ENCODE data around the gene SLC6A3.
A peak's percentile ranks its signal among the peaks of the same experiment; 100 is the strongest.

Gene SLC6A3

DNA sequence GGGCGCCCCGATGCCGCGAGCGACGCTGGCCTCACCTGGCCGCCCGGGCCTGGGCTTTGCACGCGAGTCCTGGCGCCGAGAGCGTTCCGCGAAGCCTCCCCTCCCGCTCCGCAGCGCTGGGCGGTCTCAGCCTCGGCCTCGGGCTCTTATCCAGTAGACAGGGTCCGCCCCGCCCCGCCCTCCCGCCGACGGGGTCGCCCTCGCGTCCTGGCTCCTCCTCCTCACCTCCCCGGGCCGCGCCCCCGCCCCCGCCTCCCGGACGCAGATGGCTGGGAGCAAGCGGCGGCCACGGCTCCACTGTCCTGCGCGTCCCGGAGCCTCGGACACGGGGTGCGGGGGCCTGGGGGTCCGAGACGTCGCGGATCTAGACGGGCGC is at the start of gene SLC6A3:
TSS of gene SLC6A3 (minus strand) at position 128 of the 376 bp plus-strand sequence. CDS start 2,243 bp downstream, outside the sequence.
- DNase-seq (ENCODE audit: low read depth), result peak; percentile 16

DNA sequence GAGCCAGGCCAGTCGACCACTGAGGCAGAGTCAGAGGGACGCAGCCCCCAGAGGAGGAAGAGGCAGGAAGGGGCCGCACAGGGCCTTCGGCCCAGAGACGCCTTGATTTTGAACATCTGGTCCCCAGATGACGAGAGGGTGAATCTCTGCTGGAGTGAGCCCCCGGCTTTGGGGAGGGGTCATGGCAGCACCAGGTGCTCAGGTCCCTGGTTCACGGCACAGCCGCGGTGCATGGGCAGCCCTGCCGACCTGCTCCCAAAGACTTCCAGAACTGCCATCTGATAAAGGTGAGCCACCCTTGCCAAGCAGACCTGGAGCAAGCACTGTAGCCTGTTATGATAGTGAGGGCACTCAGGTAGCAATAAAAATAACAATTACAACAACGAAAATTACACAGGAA is 48.7 kb upstream of the SLC6A3 start:
- DNase-seq (ENCODE audit: low read depth), result no peak

DNA sequence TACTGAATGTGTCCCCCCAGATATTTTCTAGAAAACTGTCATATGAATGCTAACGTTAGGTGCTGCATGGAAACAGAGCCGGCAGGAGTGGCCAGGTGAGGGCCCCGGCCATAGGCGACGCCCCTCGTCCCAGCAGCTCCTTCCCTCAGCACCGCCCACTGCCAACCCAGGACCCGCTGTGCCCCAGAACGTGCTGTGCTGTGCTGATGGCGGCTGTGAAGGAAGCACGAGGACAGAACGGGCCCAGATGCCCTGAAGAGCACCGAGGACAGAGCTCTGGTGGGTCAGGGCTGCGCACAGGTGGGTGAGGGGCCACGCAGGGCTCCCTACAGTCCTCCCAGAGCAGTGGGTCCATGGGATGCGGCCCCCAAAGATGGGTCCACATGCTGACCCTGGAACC is 48.2 kb upstream of the SLC6A3 start:
- no peak for DNase-seq (ENCODE audit: low read depth)

DNA sequence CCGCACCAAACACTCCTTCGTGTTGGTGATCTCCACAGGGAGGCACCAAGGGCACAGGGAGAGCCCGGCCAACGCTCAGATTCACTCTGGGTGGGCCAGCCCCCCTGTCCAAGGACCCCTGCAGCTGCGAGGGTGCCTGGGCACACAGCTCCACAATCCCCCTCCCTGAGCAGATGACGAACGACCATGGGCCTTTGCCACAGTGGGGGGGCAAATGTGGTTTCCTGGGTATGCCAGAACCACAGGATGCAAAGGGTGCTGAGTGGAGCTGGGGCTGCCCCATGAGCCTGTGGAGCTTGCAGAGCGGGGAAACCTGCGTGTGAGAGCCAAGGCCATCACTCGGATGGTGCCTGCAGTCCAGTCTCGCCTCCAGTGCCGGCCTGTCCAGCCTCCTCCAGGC is 47.5 kb upstream of the SLC6A3 start:
- DNase-seq (ENCODE audit: low read depth), result no peak

DNA sequence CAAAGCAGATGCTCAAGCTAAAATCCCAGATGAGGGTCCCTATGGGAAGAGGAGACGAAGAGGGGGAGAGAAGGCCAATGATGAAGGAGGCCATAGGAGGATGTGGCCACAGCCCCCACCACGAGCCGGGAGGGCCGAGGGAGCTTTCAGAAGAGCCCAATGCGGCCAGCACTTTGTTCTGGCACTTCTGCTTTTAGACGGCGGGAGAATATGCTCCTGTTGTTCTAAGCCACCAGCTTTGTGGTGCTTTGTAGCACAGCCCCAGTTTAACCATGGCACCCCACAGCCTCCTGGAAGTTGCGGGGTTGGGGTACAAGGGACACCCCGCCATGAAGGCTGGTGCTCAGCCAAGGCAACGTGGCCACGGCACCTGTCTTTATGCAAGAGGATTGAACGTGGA is 45.1 kb upstream of the SLC6A3 start:
- no peak for DNase-seq (ENCODE audit: low read depth)

DNA sequence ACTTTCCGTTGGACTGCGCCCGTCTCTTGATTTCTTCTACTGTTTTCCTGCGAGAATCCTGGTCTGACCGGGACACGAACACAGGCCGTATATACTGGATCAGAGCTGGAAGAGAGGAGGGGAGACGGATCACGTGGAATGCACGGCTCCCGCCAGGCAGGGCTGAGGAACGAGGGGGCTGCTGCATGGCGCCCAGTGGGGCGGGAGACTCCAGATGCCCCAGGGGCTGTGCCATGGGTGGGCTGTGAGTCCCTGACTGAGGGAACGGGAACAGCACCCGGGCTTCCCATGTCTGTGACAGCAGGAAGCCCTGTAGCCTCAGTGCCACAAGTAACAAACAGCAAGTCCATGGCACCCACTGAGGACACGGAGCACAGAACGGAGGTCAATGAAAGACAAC is 44.5 kb upstream of the SLC6A3 start:
- no peak for DNase-seq (ENCODE audit: low read depth)

DNA sequence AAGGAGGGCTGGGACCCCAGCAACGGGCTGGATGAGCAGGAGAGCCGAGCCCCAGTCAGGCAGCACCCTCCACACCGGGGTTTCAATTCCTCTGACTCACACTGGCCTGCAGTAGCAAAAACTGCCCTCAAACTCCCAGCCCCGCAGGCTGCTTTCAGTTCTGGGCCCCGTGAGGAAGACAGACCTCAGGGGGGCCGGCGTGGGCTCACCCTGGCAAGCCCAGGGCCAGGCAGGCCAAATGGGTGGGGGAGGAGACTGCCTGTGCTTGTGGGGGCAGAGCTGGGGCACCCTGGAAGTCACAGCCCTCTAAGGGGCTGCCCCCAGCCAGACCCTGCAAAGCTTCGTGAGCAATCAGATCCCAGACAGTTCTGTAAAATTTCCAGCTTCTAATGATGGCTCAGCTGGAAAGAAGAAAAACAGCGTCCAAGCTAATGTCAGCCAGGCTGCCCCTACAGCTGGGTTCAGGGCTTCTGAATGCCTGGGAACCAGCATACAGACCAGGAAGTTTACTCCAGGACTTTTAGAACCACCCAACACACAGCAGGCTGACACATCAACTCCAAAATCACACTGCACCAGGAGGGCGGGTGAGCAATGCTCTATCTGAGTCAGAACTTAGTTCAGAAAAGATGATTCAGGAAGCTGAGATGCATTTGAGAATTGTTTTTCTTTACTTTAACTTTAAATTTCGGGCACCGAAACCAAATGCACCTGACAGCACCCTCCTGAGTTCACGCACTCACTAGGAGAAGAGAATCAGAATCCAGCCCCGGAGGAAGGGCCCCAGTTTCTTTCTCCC is 43.8 kb upstream of the SLC6A3 start:
- DNase-seq (ENCODE audit: low read depth), result peak; percentile 28

DNA sequence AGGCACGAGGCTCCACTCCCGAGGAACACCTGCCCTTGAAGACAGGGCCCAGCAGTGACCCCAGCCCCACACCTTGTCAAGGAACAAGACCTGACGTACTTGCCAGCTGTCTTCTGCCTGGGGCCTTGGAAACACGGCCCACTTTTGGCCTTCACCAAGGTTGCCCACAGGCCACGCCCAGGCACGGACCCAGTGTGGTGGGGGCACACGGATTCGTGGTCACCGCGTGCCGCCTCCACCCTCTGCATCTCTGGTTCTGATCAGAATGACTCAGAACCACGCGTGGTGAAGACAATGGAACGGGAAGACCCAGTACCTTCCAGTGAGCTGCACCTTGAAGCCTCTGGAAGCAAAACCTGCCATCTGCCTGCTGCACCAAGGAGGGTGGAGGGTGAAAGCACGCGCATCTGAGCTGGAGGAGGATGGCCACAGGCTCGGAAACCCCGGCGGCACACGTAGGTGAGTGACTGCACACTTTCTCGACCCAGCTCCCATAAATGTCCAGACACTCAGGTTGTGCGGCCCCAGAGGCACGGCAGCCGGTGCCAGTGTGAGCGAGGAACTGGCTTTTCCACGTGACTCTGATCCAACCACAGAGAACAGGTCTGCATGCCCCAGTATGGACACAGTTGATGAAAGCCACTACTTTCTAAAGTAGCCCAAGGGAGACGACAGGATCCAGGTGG is 42.0 kb upstream of the SLC6A3 start:
- DNase-seq (ENCODE audit: low read depth), result no peak

DNA sequence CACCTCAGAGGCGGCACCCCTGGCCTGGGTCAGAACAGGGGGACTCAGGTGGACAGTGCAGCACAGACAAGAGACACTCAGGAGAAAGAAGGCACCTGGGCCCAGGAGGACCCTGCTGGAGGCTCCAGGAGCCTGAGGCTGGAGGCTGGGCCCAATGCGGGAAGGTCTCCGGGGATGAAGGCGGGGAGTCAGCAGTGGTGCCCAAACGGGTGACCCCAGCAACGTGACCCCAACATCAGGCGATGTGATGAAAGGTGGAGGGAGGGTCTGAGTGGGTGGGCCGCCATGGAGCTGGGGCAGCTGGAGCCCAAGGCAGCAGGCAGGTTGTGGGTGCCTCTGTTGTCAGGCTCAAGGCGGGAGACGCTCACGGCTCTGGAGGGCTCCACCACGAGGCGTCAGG is 41.0 kb upstream of the SLC6A3 start:
- no peak for DNase-seq (ENCODE audit: low read depth)

DNA sequence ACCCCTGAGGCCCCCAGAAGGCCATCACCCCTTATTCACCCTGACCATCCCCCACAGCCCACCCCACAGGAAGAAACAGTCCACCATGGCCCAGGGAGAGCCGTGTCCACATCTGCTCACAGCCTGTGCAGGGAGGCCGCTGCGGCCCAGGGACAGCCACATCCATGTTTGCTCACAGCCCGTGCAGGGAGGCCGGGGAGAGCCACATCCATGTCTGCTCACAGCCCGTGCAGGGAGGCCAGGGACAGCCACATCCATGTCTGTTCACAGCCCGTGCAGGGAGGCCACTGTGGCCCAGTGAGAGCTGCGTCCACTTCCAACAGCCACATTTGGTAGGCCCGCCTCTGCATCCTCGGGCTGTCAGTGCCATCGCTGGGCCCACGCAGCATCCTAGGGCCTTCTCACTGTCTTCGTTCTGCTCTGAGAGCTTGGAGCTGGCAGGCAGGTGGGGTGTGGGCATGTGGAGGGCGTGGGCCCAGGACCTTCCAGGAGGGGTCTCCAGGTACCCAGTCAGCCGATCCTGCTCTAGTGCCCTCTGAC is 40.4 kb upstream of the SLC6A3 start:
- no peak for DNase-seq (ENCODE audit: low read depth)

DNA sequence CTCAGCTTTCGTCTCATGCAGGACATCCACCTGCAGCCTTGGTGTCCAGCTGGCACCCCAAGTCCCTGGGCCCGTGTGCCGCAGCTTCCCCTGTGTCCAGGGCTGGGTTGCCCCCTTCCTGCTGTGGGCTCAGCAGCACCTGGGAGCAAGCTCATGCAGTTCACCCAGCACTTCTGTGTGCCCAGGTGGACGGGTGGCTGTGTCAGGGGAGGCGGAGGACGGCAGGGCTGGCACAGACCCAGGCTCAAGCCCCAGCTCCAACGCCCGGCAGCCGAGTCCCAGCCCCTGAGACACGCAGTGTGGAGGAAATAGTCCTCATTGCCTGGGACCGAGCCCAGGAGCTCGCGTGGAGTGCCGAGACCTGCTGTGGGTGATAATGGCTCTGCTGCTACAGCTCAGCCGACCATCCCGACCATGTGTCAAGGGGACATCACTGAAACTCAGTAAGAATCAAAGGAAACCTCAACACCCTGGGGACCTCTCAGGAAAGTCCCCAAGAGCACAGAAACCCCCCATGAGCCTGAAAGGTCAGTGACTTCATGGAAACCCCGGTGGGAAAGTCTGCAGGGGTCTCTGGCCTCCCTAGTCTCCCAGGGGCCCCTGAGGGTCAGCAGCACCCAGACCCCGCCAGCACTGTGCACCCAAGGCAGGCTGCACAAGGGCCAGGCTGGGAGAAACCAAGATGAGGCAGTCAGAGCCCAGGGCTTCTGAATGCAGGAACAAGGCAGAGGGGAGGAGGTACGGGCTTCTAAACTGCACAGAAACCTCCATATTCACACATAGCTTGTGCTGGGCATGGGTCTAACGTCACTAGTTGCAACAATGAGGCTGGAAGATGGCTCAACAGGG is 39.7 kb upstream of the SLC6A3 start:
- no peak for DNase-seq (ENCODE audit: low read depth)

DNA sequence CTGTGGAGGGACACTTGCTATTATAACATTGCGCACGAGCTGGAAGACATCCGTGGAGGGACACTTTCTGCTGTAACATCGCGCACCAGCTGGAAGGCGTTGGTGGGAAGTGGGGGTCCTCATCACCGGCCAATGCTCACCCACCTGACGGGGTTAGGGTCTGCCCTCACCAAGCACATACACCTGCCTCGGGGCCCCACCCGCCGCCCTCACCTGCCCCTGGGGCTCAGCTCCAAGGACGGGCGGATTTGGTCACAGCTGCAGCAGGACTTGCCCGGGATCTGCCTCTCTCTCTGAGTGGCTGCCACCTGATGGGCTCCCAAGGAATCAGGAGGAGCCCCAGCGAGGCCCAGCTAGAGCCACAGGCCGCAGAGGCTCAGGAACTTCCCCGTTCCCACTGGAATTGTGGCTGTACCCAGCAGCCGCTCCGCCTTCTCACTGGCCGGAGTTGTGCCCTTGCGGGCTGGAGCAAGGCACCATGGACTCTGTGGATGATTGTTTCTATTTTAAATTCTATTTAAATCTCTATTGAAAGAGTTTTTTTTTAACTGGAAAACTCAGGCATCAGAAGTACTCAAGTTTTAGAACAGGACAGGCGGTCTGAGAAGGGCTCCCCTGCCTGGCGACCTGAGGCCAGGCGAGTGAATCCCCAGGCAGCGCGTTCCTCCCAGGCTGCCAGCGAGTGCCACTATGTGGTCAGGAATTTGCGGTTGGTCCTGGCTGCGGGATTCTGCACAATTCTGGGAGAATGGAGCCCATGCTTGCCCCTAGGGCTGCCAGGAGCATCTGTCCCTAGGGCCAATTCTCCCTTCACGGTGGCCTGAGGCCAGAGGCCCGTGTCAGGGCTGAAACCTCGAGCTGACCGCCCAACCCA is 38.9 kb upstream of the SLC6A3 start:
- no peak for DNase-seq (ENCODE audit: low read depth)

DNA sequence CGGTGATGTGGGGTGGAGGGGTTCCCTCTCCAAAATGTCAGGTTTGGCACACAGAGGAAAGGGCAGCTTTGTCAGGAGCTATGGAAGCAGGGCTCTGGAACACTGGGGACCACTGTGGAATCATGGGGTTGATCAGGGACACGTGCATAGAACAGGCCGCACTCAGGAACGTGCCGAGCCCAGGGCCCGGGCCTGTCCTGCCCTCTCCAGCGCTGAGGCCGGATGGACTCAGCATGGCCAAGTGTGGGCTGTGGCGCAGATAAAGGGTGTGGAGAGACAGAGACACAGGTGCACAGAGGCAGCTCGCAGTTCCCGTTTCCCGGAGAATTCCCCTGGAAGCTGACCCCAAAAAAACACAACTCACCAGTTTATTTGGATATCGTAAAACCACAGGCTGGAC is 37.8 kb upstream of the SLC6A3 start:
- DNase-seq (ENCODE audit: low read depth), result no peak

DNA sequence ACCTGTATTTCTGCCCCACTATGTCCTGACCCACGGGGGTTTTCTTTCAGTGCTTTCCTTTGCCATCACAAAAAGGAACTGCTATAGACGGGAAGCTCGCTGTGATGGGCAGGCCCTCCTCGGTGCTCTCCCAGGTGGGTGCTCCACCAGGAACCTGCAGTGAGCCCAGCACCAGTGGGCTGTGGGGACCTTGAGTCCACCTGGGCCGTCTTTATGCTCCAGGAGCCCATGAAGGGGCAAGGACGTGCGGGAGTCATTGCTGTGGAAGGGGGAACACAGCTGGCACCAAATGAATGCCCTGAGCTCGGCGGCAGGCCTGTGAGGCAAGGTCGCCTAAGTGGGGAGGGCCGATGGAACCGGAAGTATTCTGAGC is 36.7 kb upstream of the SLC6A3 start:
- no peak for DNase-seq (ENCODE audit: low read depth)

DNA sequence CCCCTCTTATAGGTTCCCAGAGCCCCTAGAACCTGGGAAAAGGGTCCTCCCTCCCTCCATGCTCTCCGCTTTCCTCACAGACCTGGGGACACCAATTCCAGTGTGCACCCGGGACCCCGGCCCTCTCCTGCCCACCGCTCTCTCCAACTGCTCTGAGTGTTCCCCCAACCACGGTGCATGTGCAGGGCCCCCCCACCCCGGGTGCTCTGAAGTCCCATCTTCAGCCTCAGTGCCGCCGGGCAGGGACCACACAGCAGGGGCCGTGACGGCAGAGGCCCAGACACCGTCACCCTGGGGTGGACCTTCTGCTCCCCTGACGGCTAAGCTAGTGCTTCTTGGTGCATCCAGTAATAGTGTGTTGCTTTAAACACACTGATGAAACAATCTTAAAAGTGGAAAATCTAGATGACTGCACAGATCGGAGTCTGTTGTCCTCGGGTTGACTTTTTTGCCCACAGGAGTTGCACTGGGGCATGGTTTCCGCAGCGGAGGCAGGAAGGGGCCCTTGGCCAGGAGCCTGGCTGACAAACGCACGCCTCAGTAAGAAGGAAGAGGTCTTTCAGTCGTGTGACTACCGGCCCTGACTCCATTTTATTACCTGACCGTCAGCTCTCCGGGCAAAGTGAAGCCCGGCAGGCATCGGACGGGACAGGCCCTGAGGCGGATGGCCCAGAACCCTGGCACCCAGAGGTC is 36.2 kb upstream of the SLC6A3 start:
- DNase-seq (ENCODE audit: low read depth), result no peak

DNA sequence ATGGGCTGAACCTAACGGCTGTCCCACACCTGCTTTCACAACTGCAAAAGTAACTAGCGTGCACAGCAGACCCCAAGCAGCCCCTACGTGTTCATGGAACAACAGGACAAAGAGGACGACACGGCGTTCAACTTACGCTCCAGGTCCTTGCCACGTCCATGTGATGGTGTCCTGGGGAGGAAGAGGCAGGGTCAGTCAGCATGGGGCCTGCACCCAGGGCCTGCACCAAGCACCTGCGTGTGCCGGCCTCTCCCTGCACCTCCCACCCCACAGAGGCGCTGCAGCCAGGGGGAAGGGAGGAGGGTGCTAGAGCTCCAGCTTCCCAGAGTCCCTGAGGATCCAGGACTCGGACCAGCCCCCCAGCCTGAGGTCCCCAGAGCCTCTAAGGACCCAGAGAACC is 35.6 kb upstream of the SLC6A3 start:
- no peak for DNase-seq (ENCODE audit: low read depth)

DNA sequence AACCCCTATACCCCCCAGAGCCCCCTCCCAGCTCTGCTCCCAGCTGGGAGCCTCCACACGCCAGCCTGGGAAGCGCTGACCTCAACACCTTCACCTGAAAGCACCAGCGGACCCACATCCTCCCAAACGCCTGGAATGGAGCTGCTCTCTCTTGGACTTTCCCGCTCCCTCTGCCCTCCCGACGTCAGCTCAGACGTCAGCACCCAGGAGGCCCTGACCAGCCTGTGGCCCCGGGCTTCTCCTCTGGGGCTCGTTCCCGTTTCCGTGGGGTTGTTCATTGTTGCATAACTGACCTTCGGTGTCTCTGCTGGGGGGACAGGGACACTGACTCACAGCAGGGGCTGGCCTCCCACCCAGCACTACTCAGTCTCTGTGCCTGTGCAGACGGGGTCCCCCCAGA is 35.0 kb upstream of the SLC6A3 start:
- DNase-seq (ENCODE audit: low read depth), result no peak

DNA sequence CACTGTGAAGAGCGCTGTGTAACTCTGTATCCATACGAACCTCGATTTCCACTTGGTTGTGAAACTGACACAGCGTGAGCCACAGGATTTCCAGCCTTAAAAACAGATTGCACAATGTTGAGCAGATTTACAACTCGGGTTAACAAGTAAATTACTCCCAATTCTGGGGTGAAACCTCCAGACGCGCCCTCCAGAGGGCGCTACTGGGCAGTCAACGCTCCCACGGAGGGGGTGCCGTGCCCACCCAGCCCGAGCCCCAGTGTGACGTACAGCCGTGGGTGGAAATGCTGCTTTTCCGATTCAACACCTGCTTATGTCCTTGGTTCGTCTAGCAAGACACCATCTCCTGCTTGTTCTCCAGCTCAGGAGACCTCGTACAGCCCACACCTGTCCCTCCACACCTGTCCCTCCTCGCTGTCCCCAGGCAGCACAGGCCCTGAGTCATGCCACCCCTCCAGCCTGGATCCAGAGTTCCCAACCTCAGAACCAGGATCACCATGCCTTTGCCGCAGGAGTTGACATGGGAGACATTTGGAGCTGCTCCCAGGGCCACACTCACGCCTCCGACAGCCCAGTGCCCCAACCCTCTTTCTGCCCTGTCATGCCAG is 34.4 kb upstream of the SLC6A3 start:
- DNase-seq (ENCODE audit: low read depth), result no peak

DNA sequence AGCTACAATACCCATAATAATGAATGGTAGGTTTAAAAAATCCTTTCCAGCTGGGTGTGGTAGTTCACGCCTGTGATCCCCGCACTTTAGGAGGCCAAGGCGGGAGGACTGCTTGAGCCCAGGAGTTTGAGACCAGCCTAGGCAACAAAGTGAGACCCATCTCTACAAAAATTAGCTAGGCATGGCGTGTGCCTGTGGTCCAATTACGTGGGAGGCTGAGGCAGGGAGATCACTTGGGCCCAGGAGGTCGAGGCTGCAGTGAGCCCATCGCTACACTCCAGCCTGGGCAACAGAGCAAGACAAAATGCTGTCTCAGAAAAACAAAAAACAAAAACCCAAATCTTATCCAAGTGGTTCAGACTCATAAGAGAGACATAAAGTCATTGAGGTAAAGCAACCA is 33.8 kb upstream of the SLC6A3 start:
- no peak for DNase-seq (ENCODE audit: low read depth)

DNA sequence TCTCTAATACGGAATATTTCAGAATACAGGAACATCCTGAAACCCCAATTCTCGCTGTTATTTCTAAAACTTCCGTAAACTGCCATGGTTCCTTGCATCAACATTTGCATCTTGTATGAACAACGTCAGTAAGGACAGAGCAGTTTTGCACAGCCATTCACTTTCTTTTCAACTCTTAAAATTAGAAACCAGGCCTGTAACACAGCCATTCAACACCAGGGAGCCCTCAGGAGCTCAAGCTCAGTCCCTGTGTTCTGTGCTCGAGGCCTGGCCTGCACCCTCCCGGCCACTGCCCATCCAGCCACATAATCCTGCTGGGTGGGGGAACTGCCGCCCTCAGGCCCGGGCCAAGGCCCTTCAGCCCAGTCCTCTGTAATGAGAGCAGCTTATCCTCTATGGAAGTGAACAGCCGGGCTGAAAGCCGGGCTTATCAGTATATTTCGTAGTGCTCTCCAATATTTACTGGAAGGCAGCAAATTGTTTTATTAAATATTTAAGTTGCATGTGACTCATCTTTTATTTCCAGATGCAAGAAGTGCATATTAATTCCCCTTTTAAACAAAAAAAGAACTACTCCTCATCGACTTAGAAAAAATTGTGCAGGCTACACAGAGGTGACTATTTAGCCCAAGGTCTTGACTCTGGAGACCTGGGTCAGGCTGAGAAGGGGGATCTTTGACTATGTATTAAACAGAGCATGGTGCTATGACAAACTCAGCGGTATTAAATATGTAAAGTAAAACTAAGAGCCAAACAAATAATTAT is 33.2 kb upstream of the SLC6A3 start:
- no peak for DNase-seq (ENCODE audit: low read depth)

All from activated T-cell treated with anti-CD3 and anti-CD28 coated beads for 24 hours (primary cell).